Hypothalamus (tissue), 51 donors: ENCODE results near the gene LMOD3.
A peak's percentile ranks its signal among the peaks of the same experiment; 100 is the strongest.

ENCODE experiments used
- DNase-seq, 51 donors: peaks; one replicate each; lab custom pipeline; 2025; lab: John Stamatoyannopoulos, UW

LMOD3 gene

DNA sequence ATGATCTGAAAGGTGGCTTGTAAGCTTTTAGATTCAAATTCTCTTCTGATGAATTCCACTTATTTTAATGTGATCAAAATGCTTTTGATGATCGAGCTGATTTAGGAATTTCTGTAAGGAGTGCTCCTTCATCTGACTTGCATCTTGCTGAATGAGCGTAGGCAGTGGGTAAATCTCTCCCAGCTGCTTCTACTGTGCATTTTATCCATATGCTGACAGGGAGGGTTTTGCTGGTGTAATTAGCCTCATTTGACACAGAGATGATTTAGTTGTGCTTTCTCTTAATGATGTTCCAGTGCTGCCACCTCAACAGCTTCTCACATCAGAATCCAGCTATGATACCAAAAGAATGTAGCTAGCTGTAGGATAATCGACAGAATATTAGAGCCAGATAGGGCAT lies 3.8 kb upstream of the LMOD3 start:
- DNase-seq: peak in 1 of 51 donors; percentile 16

DNA sequence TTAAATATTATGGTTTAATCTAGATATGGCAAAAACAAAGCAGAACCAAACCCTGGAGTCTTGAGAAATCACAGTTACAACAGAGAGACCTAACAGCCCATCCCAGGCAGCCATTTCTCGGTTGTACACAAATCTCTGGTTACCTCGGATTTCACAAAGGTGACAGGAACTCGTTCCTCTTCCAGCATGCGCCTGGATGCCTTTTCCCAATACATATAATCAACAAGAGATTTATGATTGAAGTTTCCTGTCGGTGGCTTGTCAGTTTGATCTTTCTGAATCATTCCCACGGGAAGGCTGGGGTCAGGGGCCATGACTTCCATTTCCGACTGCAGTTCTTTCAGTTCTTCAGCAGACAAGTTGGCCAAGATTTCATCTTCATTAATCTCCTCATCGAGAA lies 445 bp downstream of the LMOD3 start:
- no peak for DNase-seq

DNA sequence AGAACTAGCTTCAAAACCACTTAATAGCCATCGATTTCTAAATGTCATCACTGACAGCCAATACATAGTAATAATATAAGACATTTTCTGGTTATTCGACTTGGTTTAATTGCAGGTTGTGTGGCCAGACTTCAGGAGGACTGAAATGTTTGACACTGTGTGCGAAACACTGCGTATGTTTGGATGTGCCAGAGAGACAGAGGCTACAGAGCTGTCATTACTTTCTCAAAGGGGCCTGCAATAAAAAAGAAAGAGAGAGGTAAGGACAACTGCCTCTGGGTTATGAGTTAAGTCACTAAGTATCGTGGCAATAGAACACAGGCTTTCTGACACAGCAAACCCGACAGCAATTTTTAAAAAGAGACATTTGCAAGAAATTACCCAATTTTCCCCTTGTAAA lies 882 bp downstream of the LMOD3 start:
- no peak for DNase-seq

DNA sequence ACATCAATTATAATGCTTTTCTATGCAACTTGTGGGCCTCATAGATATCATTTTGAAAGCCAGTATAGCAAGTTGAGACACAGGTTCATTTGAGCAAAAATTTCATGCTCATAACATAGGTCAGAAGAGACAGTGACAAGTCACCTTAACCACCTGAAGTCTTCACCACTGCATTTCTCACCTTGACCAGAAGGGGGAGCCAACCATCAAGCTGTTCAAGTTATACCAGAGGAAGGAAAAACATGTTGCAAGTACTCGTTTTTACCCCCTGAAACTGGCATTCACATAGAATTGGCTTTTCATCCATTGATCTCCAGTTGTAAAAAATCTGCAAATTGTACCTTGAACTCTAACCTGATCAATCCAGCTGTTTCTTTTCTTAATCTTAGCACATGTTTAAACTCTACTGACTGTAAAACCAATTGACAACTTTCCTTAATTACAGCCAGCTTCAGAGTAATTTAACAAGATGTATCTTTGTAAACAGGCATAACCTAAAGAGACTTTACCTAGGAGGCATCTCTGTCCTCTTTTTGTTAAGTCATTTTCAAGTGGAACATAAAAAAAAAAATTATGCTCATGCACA lies 1.4 kb downstream of the LMOD3 start:
- DNase-seq: peak in 37 of 51 donors; percentile 2 to 84 (median 40)

DNA sequence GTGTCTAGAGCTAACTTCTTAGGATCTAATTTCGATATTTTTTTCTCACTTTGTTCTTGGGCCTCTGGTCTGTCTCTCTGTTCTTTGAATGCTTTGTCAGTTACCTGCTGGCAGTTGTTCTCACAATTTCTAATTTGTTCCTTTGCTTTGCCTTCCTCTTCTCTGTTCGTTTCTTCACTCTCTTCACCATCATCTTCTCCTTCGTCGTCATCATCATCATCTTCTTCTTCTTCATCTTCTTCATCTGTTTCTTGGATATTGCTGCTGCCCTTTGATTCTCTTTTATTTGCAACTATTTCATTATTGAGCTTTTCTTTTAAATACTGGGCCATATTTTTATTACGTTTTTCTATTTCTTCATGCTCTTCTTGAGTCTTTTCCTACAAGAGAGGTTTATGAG lies 2.7 kb downstream of the LMOD3 start:
- DNase-seq: no peak

DNA sequence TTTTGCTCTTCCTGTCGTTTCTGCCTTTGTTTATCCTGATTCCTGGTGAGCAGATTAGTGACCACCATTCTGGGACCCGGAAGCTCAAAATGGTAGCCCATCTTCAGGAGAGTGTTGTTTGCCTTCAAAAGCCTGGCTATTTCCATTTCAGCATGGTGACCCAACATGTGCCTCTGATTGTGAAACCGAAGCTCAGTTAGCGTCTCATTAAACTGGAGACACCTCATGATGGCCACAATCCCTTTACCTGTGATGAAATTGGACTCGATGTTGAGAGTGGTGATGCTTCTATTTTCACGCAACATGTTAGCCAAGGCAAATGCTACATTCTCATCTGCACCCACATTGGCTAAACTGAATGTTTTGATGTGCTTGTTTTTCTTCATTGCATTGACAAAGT lies 3.3 kb downstream of the LMOD3 start:
- no peak for DNase-seq

DNA sequence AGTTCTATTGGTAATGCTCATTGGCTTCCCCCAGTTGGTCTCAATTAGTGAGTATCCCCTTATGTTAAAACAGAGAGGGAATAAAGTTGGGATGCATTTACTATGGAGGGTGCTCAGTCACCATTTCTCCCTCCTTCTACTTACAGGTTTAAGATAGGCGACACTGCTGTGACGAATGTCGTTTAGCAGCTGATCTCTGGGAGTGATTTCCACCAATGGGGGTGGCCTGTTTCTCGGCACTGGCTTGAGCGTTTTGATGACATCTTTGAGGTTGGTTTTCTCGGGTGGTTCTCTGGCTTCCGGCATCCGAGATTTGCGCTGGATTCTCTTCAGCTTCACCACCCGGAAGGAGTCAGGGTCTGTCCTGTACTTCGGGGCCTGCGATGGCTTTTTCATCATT lies 3.8 kb downstream of the LMOD3 start:
- DNase-seq: no peak

DNA sequence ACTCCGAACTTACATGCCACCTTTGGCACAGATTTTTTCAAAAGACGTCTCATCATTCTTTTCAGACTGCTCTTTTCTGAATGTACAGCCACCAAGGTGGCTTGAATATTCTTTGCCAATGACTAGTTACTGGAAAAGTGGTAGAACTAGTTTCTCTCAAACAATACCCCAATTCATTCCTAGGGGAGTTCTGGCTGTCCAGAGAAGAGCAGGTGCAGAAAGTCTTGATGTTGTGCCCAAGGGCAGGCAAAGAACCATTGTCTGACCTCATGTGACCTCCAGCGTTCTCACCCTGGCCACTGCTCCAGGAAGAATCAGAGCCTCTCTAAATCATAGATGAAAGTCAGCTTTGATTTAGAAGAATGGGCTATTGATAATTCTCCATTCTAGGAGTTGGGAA lies 5.5 kb downstream of the LMOD3 start:
- DNase-seq: peak in 34 of 51 donors; percentile 1 to 80 (median 47)

DNA sequence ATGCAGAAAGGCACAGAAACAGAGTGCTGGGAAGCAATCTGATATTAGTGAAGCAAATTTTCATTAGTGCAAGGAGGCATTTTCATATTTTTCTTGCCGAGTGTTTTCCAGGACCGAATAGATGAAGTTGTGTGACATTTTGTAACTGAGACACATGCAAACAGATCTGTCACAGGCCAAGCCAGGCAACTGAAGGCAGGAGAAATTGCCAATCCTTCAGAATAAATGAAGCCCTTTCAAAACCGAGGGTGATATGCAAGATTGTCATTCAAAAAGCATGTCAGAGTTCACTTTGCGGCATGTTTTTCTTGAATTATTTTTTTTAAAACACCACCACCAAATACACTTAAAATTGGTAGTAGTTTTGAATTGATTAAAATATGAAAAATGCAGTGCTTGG lies 6.2 kb downstream of the LMOD3 start:
- peak in 1 of 51 donors; percentile 25 for DNase-seq

DNA sequence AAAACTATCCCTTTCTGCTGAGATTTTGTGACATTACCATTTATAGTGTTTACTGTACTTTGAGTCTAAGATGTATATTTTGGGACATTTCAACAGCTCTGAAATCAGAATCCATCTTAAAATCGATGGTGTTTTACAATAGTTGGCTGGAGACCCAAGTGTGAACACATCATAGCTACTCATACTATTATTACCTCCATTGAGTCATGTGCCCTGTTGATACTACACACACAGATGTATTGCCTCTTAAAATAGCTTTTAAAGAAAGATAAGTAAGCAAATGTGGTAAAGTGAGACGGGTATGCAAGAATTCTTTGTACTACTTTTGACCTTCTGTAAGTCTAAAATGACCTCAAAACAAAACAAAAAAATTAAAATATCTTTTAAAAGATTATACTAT lies 6.7 kb downstream of the LMOD3 start:
- no peak for DNase-seq

DNA sequence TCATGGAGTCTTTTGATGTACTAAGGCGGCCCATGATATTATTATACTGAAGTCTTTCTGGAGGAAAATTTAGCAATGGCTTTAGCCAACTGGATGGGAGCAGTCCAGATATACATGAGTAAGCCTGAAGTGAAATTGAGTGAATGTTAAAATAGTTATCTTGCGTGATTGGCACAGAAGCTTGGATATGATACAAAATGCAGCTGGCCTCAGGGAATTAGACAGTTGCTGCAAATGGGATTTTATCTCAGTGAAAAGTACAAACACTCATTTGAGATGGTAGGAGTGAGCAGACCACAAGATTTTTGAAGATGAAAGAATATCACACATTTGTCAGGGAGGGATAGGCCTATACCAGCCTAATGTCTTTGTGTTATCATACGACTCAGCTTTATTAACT lies 8.9 kb downstream of the LMOD3 start:
- no peak for DNase-seq

DNA sequence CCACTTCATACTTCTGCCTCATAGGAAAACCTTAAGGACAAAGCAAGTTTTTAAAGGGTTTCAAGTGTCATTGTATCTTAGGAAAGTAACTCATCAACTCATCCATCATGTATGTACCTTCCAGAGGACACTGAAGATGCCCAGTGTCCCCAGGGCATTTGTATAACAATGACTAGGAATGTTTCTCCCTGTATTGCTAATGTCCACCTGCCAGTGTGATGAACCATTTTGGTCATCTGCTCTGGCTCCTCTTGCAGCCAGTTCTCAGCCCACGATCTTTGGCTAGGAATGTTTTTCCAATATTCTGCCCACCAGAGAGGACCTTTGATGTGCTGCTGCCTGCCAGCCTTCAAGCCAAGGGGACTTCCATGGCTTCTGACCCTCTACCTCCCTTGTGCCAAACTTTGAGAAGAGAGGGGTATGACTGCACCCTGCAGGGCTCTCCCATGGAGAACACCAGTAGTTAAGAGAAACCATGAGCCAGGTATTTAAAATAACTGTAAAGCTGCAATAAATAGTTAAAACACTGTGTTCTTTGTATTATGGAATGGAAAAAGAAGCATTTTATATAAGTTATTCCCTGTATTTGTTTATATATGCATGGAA lies 11.4 kb downstream of the LMOD3 start:
- no peak for DNase-seq

DNA sequence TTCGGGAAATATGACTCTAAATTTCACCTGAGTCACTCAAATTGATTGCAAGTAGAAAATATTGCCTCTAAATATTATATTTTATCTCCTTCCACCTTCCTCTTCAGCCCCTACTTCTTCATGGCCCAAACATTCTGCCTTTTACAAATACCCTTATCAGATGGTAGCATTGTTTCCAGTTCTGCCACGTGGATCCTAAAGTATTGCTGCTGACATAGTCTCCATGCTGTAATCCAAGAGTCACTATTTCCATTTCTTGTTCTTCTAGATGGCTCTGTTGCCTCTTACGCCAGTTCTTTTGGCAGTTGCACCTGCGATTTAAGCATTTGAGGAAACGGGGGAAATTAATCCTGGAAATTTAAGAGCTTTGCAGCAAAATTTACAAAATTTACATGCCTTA lies 13.6 kb downstream of the LMOD3 start:
- no peak for DNase-seq

DNA sequence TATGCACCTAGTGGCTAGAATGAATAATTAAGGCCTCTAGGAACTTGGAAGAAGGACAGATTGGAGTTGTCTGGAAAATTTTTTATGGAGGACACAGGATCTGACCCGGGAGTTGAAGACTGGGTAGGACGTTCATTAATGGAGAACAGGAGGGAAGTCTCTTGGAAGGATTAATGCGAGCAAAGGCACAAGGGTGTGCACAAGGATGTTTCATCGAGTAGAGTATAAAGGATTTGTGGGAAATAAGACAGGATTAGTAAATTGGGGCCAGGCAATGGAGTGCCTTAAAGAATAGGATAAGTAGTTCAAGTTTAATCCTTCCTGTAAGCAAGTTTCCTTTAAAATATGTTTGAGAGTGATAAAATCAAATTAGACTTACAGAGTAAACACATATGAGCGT lies 14.6 kb downstream of the LMOD3 start:
- no peak for DNase-seq

DNA sequence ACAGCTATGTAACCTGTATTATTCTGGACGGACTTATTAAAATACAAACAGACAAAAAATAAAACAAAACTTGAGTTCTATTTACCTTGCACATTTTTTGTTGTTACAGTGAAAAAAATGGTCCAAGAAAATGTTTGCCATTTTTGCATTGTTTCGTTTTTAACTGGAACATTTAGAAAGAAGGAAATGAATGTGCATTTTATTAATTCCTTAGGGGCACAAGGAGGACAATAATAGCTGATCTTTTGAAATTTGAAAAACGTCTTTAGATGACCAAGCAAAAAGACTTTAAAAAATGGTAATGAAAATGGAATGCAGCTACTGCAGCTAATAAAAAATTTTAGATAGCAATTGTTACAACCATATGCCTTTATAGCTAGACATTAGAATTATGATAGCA lies 17.1 kb downstream of the LMOD3 start:
- DNase-seq: no peak

DNA sequence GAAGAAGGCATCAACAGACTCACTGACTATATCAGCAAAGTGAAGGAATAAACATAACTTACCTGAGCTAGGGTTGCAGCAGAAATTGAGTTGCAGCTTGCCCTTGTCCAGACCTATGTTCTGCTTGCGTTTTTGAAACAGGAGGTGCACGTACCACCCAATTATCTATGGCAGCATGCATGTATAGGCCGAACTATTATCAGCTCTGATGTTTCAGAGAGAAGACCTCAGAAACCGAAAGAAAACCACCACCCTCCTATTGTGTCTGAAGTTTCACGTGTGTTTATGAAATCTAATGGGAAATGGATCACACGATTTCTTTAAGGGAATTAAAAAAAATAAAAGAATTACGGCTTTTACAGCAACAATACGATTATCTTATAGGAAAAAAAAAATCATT lies 17.8 kb downstream of the LMOD3 start:
- no peak for DNase-seq

DNA sequence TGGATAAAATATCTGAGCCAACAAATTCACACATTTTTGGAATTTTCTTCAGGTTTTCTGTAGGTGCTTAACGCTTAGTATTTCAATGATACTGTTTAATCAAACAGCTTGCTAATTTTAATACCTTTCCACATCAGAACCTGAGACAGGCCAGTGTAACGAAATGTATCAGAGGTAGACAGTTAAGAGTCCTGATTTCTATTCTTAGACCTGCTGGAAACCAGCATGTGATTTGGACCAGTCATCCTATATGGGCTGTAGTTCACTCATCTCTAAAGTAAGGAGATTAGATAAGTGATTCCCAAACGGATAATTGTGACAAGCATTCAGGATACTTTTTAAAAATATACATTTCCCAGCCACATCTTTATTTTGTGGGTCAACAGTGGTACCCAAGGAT lies 19.3 kb downstream of the LMOD3 start:
- no peak for DNase-seq

DNA sequence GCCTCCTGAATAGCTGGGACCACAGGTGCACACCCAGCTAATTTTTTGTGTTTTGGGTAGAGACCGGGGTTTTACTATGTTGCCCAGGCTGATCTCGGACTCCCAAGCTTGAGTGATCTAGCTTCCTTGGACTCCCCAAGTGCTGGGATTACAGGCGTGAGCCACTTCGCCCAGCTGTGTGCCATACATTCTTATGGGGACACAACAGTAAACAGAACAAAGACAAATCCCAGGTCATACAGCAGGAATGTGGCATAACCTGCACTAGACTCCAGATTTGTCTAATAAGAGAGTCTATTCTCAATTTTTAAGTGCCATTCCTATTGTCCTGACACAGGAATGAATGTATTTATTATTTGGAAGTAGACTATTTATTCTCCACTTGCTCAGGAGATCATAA lies 20.0 kb downstream of the LMOD3 start:
- DNase-seq: no peak

DNA sequence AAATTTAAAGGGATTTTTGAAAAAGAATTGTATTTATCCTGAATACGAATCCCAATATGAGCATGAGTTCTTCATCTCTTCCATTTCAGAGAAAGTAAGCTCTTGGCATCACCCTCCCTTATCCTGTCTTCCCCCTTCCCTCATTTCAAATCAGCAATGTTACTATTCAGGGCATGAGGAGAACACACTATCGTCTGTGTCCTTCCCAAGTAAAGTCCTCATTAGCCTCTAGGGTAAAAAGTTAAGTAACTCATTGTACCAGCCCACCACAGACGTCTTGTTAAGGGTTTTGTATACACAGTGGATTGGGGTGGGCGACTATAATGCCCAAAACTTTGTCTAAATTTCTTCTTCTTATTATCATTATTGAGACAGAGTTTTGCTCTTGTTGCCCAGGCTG lies 22.8 kb downstream of the LMOD3 start:
- no peak for DNase-seq

DNA sequence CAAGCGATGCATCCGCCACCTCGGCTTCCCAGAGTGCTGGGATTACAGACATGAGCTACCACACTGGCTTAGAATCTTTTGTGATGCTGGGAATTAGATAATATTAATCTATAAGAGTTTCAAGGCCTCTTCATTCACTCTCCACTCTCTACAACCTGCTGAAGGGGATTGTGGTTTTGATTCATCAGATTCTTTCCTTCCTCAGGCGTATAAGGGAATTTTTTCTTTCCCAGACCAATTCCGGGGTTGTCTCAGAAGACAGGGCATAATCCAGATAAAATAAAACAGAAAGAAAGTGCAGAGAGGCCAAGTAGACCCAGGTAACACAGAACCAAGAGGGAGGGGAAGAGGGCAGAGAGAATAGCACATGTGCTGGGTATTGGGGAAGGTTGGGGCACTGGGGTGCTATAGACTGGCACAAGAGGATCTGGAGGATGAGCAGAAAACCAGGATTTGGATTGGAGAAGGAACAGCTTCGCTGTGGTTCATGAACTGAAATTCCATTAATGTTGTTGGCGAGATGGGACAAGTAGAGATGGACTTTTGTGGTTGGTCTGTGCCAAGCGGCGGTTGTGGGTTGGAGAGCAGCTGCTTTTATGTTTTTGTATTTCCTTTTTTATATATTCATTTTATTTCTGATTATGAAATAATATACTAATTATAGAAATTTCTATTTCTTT lies 24.8 kb downstream of the LMOD3 start:
- no peak for DNase-seq

DNA sequence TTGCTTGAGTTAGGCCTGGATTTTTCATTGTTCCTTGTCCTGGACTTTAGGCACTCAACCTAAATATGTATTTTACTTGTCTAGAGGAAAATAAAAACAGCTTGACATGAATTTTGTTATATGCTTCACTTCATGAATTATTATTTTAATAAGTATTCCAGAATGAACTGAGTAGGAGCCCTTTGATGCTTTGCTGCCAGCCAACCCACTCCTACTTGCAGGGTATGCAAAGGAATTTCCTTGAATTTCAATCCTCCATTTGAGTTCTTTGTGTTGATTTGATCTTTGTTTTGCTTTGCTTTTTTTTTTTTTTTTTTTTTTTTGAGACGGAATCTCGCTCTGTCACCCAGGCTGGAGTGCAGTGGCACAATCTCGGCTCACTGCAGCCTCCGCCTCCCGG lies 26.1 kb downstream of the LMOD3 start:
- no peak for DNase-seq

DNA sequence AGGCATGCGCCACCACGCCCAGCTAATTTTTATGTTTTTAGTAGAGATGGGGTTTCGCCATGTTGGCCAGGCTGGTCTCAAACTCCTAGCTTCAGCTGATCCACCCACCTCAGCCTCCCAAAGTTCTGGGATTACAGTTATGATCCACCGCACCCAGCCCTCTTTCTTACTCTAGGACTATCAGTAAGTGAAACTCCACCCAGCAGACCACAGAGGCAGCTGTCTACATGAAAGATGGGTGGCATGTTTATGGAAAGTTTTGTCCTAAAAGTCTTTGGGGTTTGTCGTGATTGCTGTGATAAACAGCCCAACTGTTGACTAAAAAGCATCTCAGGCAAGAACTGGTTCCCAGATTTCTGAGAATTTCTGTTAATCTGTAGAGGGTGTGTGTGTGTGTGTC lies 26.8 kb downstream of the LMOD3 start:
- DNase-seq: no peak
